A673 (cell line): Measurements from ENCODE around the gene IAH1.

Experiments used
- CTCF ChIP-seq: fragments of 300-800, 200-600 bp; sonication (generic); conservative IDR thresholded peaks from 2 replicates; pipeline ENCODE4 v1.5.1; 2017; ENCODE audit warnings: low read depth, mild to moderate bottlenecking, antibody characterized with exemption, low read length, moderate library complexity, mixed read lengths
- EZH2 ChIP-seq: fragments of 200-600 bp; sonication (generic); IDR thresholded peaks from 2 replicates; pipeline ENCODE4 v1.6.1; 2017; ENCODE audit warnings: borderline replicate concordance, low read depth, mild to moderate bottlenecking, mixed read lengths, antibody characterized with exemption, low read length; ENCODE audit not compliant: poor library complexity, severe bottlenecking

GRCh38 chr2:9536504-9536903, 62.2 kb downstream of the IAH1 start:
- TF ChIP-seq EZH2, result no peak
- TF ChIP-seq CTCF, result no peak
